GM23338 (cell line): ENCODE data around the gene CDC42BPB. TPM values are rescaled to one million over a fixed set of nuclear protein-coding genes. Genes with fewer than 3 reads are reported as not detected.
A peak's percentile ranks its signal among the peaks of the same experiment; 100 is the strongest.

Experiments
- ATAC-seq: fragments of 200-7000 bp; cut with Tn5 transposase; 3 replicates; pipeline ENCODE4 v1.9.1; 2020
- DNase-seq: peaks from one replicate; pipeline ENCODE4 v3.0.0-alpha.2; 2015; ENCODE audit warnings: low spot score
- H2AFZ ChIP-seq: fragments of 200-600 bp; sonication (generic); 2 replicates; pipeline ENCODE4 v1.8.0; 2016; ENCODE audit warnings: antibody characterized with exemption, mild to moderate bottlenecking, moderate library complexity
- H3F3A ChIP-seq: fragments of 200-600 bp; sonication (generic); replicated peaks from 2 replicates; pipeline ENCODE4 v1.8.0; 2017; ENCODE audit warnings: antibody characterized with exemption, mixed run types, low read depth
- H3K27ac ChIP-seq: fragments of 200-600 bp; sonication (generic); 2 replicates; pipeline ENCODE4 v1.6.1; 2016; ENCODE audit warnings: low read depth
- H3K27me3 ChIP-seq: fragments of 200-600 bp; sonication (generic); 2 replicates; pipeline ENCODE4 v1.8.0; 2016; ENCODE audit warnings: mild to moderate bottlenecking, mixed run types, moderate library complexity; ENCODE audit not compliant: insufficient read depth
- H3K36me3 ChIP-seq: fragments of 200-600 bp; sonication (generic); 2 replicates; pipeline ENCODE4 v1.8.0; 2016; ENCODE audit warnings: mild to moderate bottlenecking; ENCODE audit not compliant: insufficient read depth
- H3K4me1 ChIP-seq: fragments of 200-600 bp; sonication (generic); 2 replicates; pipeline ENCODE4 v1.8.0; 2016; ENCODE audit warnings: mild to moderate bottlenecking, moderate library complexity; ENCODE audit not compliant: insufficient read depth
- H3K4me2 ChIP-seq: fragments of 200-600 bp; sonication (generic); 2 replicates; pipeline ENCODE4 v1.7.1; 2017; ENCODE audit warnings: mixed run types
- H3K4me3 ChIP-seq: fragments of 200-600 bp; sonication (generic); 2 replicates; pipeline ENCODE4 v1.6.1; 2016; ENCODE audit warnings: mixed run types
- H3K79me2 ChIP-seq: fragments of 200-600 bp; sonication (generic); replicated peaks from 2 replicates; pipeline ENCODE4 v1.8.0; 2017; ENCODE audit warnings: mild to moderate bottlenecking; ENCODE audit not compliant: insufficient read depth
- H3K9me2 ChIP-seq: fragments of 200-600 bp; sonication (generic); 2 replicates; pipeline ENCODE4 v1.8.0; 2017; ENCODE audit not compliant: insufficient read depth
- H4K20me1 ChIP-seq: fragments of 200-600 bp; sonication (generic); replicated peaks from 2 replicates; pipeline ENCODE4 v1.8.0; 2017; ENCODE audit warnings: mild to moderate bottlenecking; ENCODE audit not compliant: insufficient read depth
- H3K27ac Mint-ChIP-seq: 2 replicates; pipeline ENCODE4 v1.8.0; 2020; ENCODE audit warnings: inconsistent platforms, mild to moderate bottlenecking, moderate library complexity, mixed read lengths
- H3K27me3 Mint-ChIP-seq: 3 replicates; pipeline ENCODE4 v1.8.0; 2022; ENCODE audit warnings: low read depth, mild to moderate bottlenecking, moderate library complexity, mixed read lengths, inconsistent platforms; ENCODE audit not compliant: insufficient read depth, poor library complexity
- H3K36me3 Mint-ChIP-seq: 3 replicates; pipeline ENCODE4 v1.8.0; 2021; ENCODE audit warnings: low read depth, mild to moderate bottlenecking, inconsistent platforms, moderate library complexity, mixed read lengths
- H3K4me1 Mint-ChIP-seq: 3 replicates; pipeline ENCODE4 v1.8.0; 2020; ENCODE audit warnings: mild to moderate bottlenecking, inconsistent platforms, mixed read lengths
- H3K4me3 Mint-ChIP-seq: 3 replicates; pipeline ENCODE4 v1.8.0; 2021; ENCODE audit warnings: moderate library complexity, mild to moderate bottlenecking, inconsistent platforms, mixed read lengths
- H3K9me3 Mint-ChIP-seq: 3 replicates; pipeline ENCODE4 v1.8.0; 2020; ENCODE audit warnings: moderate library complexity, mild to moderate bottlenecking, inconsistent platforms, mixed read lengths
- EZH2 ChIP-seq: fragments of 200-600 bp; sonication (generic); IDR thresholded peaks from one replicate; pipeline ENCODE4 v1.8.0; 2017; ENCODE audit warnings: antibody characterized with exemption, mild to moderate bottlenecking, low read depth; ENCODE audit not compliant: unreplicated experiment
- EZH2phosphoT487 ChIP-seq: fragments of 200-600 bp; sonication (generic); IDR thresholded peaks from one replicate; pipeline ENCODE4 v1.8.1; 2018; ENCODE audit warnings: antibody characterized with exemption; ENCODE audit not compliant: unreplicated experiment
- POLR2AphosphoS5 ChIP-seq: IDR thresholded peaks from 2 replicates; pipeline ENCODE4 v1.6.1; 2016; ENCODE audit warnings: antibody characterized with exemption, low read depth
- STAT1 ChIP-seq: IDR thresholded peaks from one replicate; pipeline ENCODE4 v1.6.1; 2016; ENCODE audit warnings: antibody characterized with exemption; ENCODE audit not compliant: unreplicated experiment
- ZNF114 ChIP-seq: fragments of 250-450 bp; sonication (Bioruptor Pico); IDR thresholded peaks from 2 replicates; pipeline ENCODE4 v1.5.0; 2020; ENCODE audit warnings: mild to moderate bottlenecking, moderate library complexity
- polyA plus RNA-seq: library from polyadenylated mRNA; unstranded; fragments of >200 nt; fragmentation: Nextera tagmentation; extraction: Ambion mirVana; gene quantifications from 2 replicates; pipeline ENCODE4 v1.2.1, GENCODE V29; 2016
- total RNA-seq: library from RNA; depleted of rRNA; stranded (reverse); fragments of >200 nt; shearing (Covaris generic); gene quantifications from 2 replicates; pipeline ENCODE4 v1.2.3, GENCODE V29; 2014
- TF ChIP-seq, protein P1 (sequence below): IDR thresholded peaks from one replicate; pipeline ENCODE4 v1.6.1; 2018; ENCODE audit warnings: antibody characterized with exemption; ENCODE audit not compliant: unreplicated experiment
- TF ChIP-seq, protein P2 (sequence below): IDR thresholded peaks from 2 replicates; pipeline ENCODE4 v1.6.1; 2016; ENCODE audit warnings: antibody characterized with exemption
- TF ChIP-seq, protein P3 (sequence below): fragments of 250-450 bp; sonication (Bioruptor Pico); IDR thresholded peaks from 2 replicates; pipeline ENCODE4 v1.5.0; 2020; ENCODE audit warnings: mild to moderate bottlenecking, moderate library complexity

The CDC42BPB gene
- total and polyA plus RNA-seq, 2 experiments from 2014 or later: 12.3 to 127 TPM

GRCh38 chr14:103074729-103075367, 17.5 kb upstream of the CDC42BPB start:
- H3K79me2 ChIP-seq: no peaks in the 10 kb centered on the region
- H3K27me3 Mint-ChIP-seq: peaks cover 5% of the 10 kb centered on the region
- H3K9me3 Mint-ChIP-seq: no peaks in the 10 kb centered on the region
- ATAC-seq: peak; percentile 16
- no peak for TF ChIP-seq EZH2phosphoT487
- TF ChIP-seq POLR2AphosphoS5: no peak
- TF ChIP-seq, protein P1, sequence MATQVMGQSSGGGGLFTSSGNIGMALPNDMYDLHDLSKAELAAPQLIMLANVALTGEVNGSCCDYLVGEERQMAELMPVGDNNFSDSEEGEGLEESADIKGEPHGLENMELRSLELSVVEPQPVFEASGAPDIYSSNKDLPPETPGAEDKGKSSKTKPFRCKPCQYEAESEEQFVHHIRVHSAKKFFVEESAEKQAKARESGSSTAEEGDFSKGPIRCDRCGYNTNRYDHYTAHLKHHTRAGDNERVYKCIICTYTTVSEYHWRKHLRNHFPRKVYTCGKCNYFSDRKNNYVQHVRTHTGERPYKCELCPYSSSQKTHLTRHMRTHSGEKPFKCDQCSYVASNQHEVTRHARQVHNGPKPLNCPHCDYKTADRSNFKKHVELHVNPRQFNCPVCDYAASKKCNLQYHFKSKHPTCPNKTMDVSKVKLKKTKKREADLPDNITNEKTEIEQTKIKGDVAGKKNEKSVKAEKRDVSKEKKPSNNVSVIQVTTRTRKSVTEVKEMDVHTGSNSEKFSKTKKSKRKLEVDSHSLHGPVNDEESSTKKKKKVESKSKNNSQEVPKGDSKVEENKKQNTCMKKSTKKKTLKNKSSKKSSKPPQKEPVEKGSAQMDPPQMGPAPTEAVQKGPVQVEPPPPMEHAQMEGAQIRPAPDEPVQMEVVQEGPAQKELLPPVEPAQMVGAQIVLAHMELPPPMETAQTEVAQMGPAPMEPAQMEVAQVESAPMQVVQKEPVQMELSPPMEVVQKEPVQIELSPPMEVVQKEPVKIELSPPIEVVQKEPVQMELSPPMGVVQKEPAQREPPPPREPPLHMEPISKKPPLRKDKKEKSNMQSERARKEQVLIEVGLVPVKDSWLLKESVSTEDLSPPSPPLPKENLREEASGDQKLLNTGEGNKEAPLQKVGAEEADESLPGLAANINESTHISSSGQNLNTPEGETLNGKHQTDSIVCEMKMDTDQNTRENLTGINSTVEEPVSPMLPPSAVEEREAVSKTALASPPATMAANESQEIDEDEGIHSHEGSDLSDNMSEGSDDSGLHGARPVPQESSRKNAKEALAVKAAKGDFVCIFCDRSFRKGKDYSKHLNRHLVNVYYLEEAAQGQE: no peak
- TF ChIP-seq, protein P2, sequence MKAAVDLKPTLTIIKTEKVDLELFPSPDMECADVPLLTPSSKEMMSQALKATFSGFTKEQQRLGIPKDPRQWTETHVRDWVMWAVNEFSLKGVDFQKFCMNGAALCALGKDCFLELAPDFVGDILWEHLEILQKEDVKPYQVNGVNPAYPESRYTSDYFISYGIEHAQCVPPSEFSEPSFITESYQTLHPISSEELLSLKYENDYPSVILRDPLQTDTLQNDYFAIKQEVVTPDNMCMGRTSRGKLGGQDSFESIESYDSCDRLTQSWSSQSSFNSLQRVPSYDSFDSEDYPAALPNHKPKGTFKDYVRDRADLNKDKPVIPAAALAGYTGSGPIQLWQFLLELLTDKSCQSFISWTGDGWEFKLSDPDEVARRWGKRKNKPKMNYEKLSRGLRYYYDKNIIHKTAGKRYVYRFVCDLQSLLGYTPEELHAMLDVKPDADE: no peak
- TF ChIP-seq ZNF114 (CRISPR knock-in tag): no peak
- TF ChIP-seq STAT1: no peak
- no peaks in the 10 kb centered on the region for H3F3A ChIP-seq
- no peaks in the 10 kb centered on the region; the same call in 2 of the 3 replicates for H3K4me1 Mint-ChIP-seq
- no peaks in the 10 kb centered on the region for H3K36me3 ChIP-seq
- H4K20me1 ChIP-seq: no peaks in the 10 kb centered on the region
- H3K4me3 Mint-ChIP-seq: peak overlapping the region; percentile 61
- H3K9me2 ChIP-seq: no peaks in the 10 kb centered on the region
- H3K4me2 ChIP-seq: peak overlapping the region; percentile 89
- no peaks in the 10 kb centered on the region; the same call in 1 of the 2 replicates for H3K4me1 ChIP-seq
- DNase-seq: peak; percentile 57
- H3K27ac ChIP-seq: no peak overlapping the region
- H2AFZ ChIP-seq: peak overlapping the region; percentile 95; the same call in 1 of the 2 replicates
- H3K27ac Mint-ChIP-seq: no peak overlapping the region
- H3K4me3 ChIP-seq: peak overlapping the region; percentile 84
- H3K27me3 ChIP-seq: 0 out of 2 replicates have a peak, but pooled peaks cover 5% of the 10 kb centered on the region
- H3K36me3 Mint-ChIP-seq: no peaks in the 10 kb centered on the region

DNA sequence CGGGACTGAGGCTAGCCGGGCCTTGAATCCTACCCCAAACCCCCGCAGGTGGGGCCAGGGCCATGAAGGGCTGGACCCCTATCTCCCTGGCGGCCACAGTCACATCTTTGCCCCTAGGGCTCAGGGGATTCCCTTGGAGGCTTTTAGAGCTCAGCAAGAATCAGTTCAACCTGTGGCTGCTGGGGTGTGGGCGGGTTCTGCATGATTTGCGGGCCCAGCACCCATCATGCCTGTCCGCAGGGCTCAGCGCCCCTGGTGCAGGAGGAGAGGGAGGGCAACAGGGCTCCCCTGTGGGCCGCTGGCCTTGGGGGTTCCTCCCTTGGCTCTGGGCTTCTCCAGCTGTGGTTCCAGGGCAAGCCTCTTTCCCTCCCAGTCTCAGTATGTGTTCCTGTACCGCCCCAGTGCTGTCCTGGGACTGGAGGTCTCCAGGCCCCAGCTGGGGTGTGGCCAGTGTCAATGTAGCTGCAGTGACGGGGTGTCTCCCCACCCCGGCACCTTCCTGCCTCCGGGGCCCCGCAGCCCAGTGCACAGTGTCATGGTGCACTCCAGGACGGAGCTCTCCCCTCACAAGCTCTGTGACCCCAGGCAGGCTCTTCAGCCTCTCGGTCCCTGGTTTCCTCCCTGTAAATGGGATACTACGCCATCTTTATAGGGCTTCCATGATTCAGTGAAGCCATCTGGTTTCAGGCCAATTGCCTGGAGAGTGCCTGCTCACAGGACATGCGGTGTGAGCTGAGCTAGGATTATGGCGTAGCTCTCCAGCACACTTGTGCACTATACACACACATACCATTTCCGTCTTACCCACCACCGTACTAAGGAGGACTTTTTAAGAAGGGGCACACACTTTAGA, 16.8 kb upstream of the CDC42BPB start:
- Mint-ChIP-seq H3K4me3 (peak overlapping the region; percentile 23; the same call in 2 of the 3 replicates), H3K36me3 (no peaks in the 10 kb centered on the region), H3K9me3 (no peaks in the 10 kb centered on the region), H3K27me3 (peaks cover 7% of the 10 kb centered on the region), H3K27ac (no peak overlapping the region), H3K4me1 (no peaks in the 10 kb centered on the region; the same call in 2 of the 3 replicates)
- no peak for DNase-seq
- Histone ChIP-seq H3K4me1 (no peaks in the 10 kb centered on the region; the same call in 1 of the 2 replicates), H3K36me3 (no peaks in the 10 kb centered on the region), H3F3A (no peaks in the 10 kb centered on the region), H3K9me2 (no peaks in the 10 kb centered on the region), H3K4me3 (peak overlapping the region; percentile 84; the same call in 1 of the 2 replicates), H2AFZ (peak overlapping the region; percentile 95; the same call in 1 of the 2 replicates), H3K27me3 (0 out of 2 replicates have a peak, but pooled peaks cover 5% of the 10 kb centered on the region), H3K27ac (no peak overlapping the region), H3K4me2 (no peak overlapping the region), H3K79me2 (no peaks in the 10 kb centered on the region), H4K20me1 (no peaks in the 10 kb centered on the region)
- no peak for ATAC-seq
- TF ChIP-seq EZH2 (no peak), ZNF114 (CRISPR knock-in tag) (no peak)
- TF ChIP-seq, protein P3, sequence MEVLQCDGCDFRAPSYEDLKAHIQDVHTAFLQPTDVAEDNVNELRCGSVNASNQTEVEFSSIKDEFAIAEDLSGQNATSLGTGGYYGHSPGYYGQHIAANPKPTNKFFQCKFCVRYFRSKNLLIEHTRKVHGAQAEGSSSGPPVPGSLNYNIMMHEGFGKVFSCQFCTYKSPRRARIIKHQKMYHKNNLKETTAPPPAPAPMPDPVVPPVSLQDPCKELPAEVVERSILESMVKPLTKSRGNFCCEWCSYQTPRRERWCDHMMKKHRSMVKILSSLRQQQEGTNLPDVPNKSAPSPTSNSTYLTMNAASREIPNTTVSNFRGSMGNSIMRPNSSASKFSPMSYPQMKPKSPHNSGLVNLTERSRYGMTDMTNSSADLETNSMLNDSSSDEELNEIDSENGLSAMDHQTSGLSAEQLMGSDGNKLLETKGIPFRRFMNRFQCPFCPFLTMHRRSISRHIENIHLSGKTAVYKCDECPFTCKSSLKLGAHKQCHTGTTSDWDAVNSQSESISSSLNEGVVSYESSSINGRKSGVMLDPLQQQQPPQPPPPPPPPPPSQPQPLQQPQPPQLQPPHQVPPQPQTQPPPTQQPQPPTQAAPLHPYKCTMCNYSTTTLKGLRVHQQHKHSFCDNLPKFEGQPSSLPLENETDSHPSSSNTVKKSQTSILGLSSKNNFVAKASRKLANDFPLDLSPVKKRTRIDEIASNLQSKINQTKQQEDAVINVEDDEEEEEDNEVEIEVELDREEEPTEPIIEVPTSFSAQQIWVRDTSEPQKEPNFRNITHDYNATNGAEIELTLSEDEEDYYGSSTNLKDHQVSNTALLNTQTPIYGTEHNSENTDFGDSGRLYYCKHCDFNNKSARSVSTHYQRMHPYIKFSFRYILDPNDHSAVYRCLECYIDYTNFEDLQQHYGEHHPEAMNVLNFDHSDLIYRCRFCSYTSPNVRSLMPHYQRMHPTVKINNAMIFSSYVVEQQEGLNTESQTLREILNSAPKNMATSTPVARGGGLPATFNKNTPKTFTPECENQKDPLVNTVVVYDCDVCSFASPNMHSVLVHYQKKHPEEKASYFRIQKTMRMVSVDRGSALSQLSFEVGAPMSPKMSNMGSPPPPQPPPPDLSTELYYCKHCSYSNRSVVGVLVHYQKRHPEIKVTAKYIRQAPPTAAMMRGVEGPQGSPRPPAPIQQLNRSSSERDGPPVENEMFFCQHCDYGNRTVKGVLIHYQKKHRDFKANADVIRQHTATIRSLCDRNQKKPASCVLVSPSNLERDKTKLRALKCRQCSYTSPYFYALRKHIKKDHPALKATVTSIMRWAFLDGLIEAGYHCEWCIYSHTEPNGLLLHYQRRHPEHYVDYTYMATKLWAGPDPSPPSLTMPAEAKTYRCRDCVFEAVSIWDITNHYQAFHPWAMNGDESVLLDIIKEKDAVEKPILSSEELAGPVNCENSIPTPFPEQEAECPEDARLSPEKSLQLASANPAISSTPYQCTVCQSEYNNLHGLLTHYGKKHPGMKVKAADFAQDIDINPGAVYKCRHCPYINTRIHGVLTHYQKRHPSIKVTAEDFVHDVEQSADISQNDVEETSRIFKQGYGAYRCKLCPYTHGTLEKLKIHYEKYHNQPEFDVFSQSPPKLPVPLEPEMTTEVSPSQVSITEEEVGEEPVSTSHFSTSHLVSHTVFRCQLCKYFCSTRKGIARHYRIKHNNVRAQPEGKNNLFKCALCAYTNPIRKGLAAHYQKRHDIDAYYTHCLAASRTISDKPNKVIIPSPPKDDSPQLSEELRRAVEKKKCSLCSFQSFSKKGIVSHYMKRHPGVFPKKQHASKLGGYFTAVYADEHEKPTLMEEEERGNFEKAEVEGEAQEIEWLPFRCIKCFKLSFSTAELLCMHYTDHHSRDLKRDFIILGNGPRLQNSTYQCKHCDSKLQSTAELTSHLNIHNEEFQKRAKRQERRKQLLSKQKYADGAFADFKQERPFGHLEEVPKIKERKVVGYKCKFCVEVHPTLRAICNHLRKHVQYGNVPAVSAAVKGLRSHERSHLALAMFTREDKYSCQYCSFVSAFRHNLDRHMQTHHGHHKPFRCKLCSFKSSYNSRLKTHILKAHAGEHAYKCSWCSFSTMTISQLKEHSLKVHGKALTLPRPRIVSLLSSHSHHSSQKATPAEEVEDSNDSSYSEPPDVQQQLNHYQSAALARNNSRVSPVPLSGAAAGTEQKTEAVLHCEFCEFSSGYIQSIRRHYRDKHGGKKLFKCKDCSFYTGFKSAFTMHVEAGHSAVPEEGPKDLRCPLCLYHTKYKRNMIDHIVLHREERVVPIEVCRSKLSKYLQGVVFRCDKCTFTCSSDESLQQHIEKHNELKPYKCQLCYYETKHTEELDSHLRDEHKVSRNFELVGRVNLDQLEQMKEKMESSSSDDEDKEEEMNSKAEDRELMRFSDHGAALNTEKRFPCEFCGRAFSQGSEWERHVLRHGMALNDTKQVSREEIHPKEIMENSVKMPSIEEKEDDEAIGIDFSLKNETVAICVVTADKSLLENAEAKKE (CRISPR knock-in tag): no peak
